Measurements from ENCODE around the gene PNPO. TPM values are rescaled to one million over a fixed set of nuclear protein-coding genes. Genes with fewer than 3 reads are reported as not detected.
A peak's percentile ranks its signal among the peaks of the same experiment; 100 is the strongest.

Gene PNPO
- total and polyA plus RNA-seq, 2 of the 13 experiments (the other 11 are each of a cell fraction or from before 2014, with no cell fraction given): 47.9 to 63.3 TPM

GRCh38 chr17:47931848-47932247, 9.5 kb upstream of the PNPO start (continued):
- TF ChIP-seq LRRFIP1 (CRISPR knock-in tag; conservative IDR thresholded peaks at IDR 0.05) (no peak), TFDP2 (CRISPR knock-in tag; IDR thresholded peaks at IDR 0.05) (peak; percentile 33; the same call in 1 of the 2 replicates), TSC22D2 (CRISPR knock-in tag; IDR thresholded peaks at IDR 0.05; ENCODE audit: borderline replicate concordance) (no peak), CEBPB (IDR thresholded peaks at IDR 0.05; ENCODE audit: borderline replicate concordance, low read depth, low read length) (no peak), RXRB (CRISPR knock-in tag; IDR thresholded peaks at IDR 0.05; ENCODE audit: borderline replicate concordance) (0 out of 2 replicates have a peak, but pooled peaks have one; percentile 13), ELK4 (CRISPR knock-in tag; IDR thresholded peaks at IDR 0.05; ENCODE audit: borderline replicate concordance) (no peak)

GRCh38 chr17:47934856-47935255, 6.5 kb upstream of the PNPO start:
- no peak overlapping the region for H3K4me3 ChIP-seq (replicated peaks in 1 of 3; ENCODE audit: insufficient read depth in 1 of 3, low read depth in 2 of 3, low read length in 3 of 3)
- H3K27ac ChIP-seq (ENCODE audit: extremely low read length, insufficient read depth, low read length): peak overlapping the region; percentile 25
- POLR2A ChIA-PET: interaction anchor here (1.8 kb wide), 1 partner anchor 39 kb away, joined by 6 read pairs; the partner anchor contains the start of gene SP2
- in situ Hi-C loops (cut with HindIII; ENCODE audit: extremely low pct_ligation_motif_present, low pct_unique_long_range_greater_than_20kb) (no loop called here), intact Hi-C loops (cut with micrococcal nuclease; ENCODE audit: unreplicated experiment) (no loop called here)
- H3K27me3 ChIP-seq (ENCODE audit: control insufficient read depth in 1 of 2, insufficient read depth in 2 of 2, low read length in 2 of 2): no peaks in the 10 kb centered on the region
- H3K4me1 ChIP-seq (ENCODE audit: insufficient read depth, low read length): peaks cover 62% of the 10 kb centered on the region
- H4K20me1 ChIP-seq (ENCODE audit: insufficient read depth, low read length): no peaks in the 10 kb centered on the region
- no peaks in the 10 kb centered on the region for H3K9me3 ChIP-seq (ENCODE audit: low read length)
- CTCF ChIA-PET (ENCODE audit: low intra/inter-chr PET ratio, low total read pairs): no interaction called here
- H2AFZ ChIP-seq (ENCODE audit: low read length): no peak overlapping the region
- BruUV-seq (replicated peaks): no TSS peak
- no peak overlapping the region for H3K9ac ChIP-seq (ENCODE audit: insufficient read depth, low read depth, low read length)
- 0 out of 2 replicates have a peak overlapping the region, but pooled peaks have one; percentile 28 for H3K4me2 ChIP-seq (ENCODE audit: low read depth, low read length)
- WGBS (ENCODE audit: low lambda C conversion rate): 100% methylated on average over 1 of the region's 1 CpG
- no peak for DNase-seq (ENCODE audit: low spot score)
- no peaks in the 10 kb centered on the region for H3K36me3 ChIP-seq (replicated peaks in 1 of 2; ENCODE audit: control insufficient read depth in 1 of 2, insufficient read depth in 2 of 2, low read length in 2 of 2)
- FAIRE-seq: no peak
- H3K79me2 ChIP-seq (ENCODE audit: insufficient read depth, low read length): no peaks in the 10 kb centered on the region
- ATAC-seq: no peak; the same call in 2 of the 3 replicates
- TF ChIP-seq MAFF (IDR thresholded peaks at IDR 0.05; ENCODE audit: low read depth, low read length) (no peak), KDM5B (CRISPR knock-in tag; IDR thresholded peaks at IDR 0.05; ENCODE audit: borderline replicate concordance) (no peak), MXD1 (CRISPR knock-in tag; IDR thresholded peaks at IDR 0.05) (no peak), NFKB2 (CRISPR knock-in tag; IDR thresholded peaks at IDR 0.05; ENCODE audit: borderline replicate concordance) (no peak), THAP9 (CRISPR knock-in tag; IDR thresholded peaks at IDR 0.05; ENCODE audit: borderline replicate concordance) (0 out of 2 replicates have a peak, but pooled peaks have one; percentile 24), MTERF4 (CRISPR knock-in tag; IDR thresholded peaks at IDR 0.05) (0 out of 2 replicates have a peak, but pooled peaks have one; percentile 5), POLR2A (IDR thresholded peaks at IDR 0.05; ENCODE audit: insufficient read depth in 1 of 2, low read depth in 2 of 2, low read length in 2 of 2) (no peak)
